HAP-1 (cell line): ENCODE results near the gene NCKAP5.

ENCODE experiments used
- DNase-seq, 2 experiments: peaks; one replicate each; pipeline ENCODE4 v3.0.0-alpha.2; 2016 to 2020; ENCODE audit warnings: low spot score in 2 of 2
- H3K27me3 ChIP-seq: fragments of 250-450 bp; sonication (Bioruptor Pico); 2 replicates; pipeline ENCODE4 v1.5.1; 2020; ENCODE audit warnings: low read depth, mild to moderate bottlenecking, moderate library complexity
- H3K36me3 ChIP-seq: fragments of 250-450 bp; sonication (Bioruptor Pico); replicated peaks from 2 replicates; pipeline ENCODE4 v1.5.1; 2020; ENCODE audit warnings: mild to moderate bottlenecking
- H3K4me1 ChIP-seq: fragments of 250-450 bp; sonication (Bioruptor Pico); 2 replicates; pipeline ENCODE4 v1.5.1; 2020; ENCODE audit warnings: mild to moderate bottlenecking
- H3K4me3 ChIP-seq: fragments of 250-450 bp; sonication (Bioruptor Pico); 2 replicates; pipeline ENCODE4 v1.5.1; 2020; ENCODE audit warnings: mild to moderate bottlenecking, moderate library complexity
- H3K9me3 ChIP-seq: fragments of 250-450 bp; sonication (Bioruptor Pico); 2 replicates; pipeline ENCODE4 v1.5.1; 2020; ENCODE audit warnings: mild to moderate bottlenecking, moderate library complexity
- in situ Hi-C: fragments of 300-500 bp; cut with MboI; formaldehyde crosslinking; loops from 3 replicates; pipeline ENCODE4 v1.14.3; 2020; ENCODE audit warnings: low sequenced_read_pairs, inconsistent platforms, mixed read lengths

The NCKAP5 gene

DNA sequence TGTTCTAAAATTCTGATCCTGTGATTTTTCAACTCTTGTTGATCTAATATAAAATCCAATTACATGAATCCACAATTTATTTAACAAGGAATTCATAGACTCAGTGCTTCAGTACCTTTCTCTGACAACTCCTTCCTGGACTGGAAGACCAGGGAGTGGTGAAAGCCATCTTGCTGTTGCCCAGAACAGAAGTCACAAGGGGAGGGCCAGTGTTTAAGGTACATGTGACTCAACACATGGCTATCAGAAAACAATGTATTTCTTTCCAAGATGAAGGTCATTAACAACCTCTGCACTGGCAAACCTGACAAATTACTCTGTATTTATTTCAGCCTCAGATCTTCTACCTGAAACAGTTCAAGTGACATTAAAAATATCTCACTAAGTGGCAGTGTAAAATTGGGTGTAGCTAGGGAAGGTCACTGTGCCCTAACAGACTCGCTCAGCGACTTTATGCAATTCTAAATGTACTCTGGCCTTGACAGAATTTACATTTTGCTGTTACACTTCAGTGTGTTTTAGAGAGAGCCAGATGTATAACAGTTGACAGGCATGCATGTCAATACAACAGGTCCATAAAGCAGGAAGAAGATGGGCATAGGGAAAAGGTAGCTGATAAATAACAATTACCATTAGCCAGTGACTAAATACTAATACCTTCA is 75.4 kb downstream of the NCKAP5 start:
- no peaks in the 10 kb centered on the region for H3K4me1 ChIP-seq

GRCh38 chr2:133490411-133490980 is 77.8 kb downstream of the NCKAP5 start:
- Histone ChIP-seq H3K9me3 (no peaks in the 10 kb centered on the region), H3K27me3 (no peaks in the 10 kb centered on the region), H3K4me3 (no peak overlapping the region), H3K36me3 (no peaks in the 10 kb centered on the region), H3K4me1 (no peaks in the 10 kb centered on the region)
- no peak for DNase-seq
- in situ Hi-C loops, result no loop called here

More for the DNA sequence above, 75.4 kb downstream of the NCKAP5 start:
- no peak for DNase-seq
- in situ Hi-C loops, result no loop called here
- Histone ChIP-seq H3K9me3 (no peaks in the 10 kb centered on the region), H3K4me3 (no peak overlapping the region), H3K27me3 (peaks cover 11% of the 10 kb centered on the region; the same call in 1 of the 2 replicates), H3K36me3 (no peaks in the 10 kb centered on the region)

- in situ Hi-C loops, result no loop called here
- Histone ChIP-seq H3K9me3 (no peaks in the 10 kb centered on the region), H3K27me3 (no peaks in the 10 kb centered on the region), H3K4me3 (no peak overlapping the region), H3K4me1 (no peaks in the 10 kb centered on the region), H3K36me3 (no peaks in the 10 kb centered on the region)
- no peak for DNase-seq
Observed at GRCh38 chr2:133489641-133490410, 78.4 kb downstream of the NCKAP5 start.

DNA sequence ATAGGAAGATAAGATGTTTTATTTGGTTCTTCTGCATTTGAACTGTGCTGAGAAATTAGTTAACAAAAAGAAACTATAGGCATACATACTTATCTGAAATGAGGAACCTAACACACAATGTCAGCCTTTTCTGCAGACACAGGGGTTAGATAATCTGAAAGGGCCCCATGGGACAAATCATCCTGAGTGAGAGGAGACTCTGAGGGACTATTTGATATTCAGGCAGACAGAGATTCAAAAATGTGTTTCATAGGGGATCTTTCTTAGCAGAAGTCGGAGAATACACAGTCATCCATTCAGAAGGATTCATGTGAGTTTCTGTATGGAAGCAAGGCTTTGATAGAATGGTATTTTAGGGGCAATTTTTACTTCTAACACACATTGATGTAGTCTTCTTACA is 79.1 kb downstream of the NCKAP5 start:
- H3K9me3 ChIP-seq, result no peaks in the 10 kb centered on the region
- H3K27me3 ChIP-seq, result no peaks in the 10 kb centered on the region
- no peaks in the 10 kb centered on the region for H3K36me3 ChIP-seq
- no peak for DNase-seq
- no peaks in the 10 kb centered on the region for H3K4me1 ChIP-seq
- in situ Hi-C loops, result no loop called here
- H3K4me3 ChIP-seq, result no peak overlapping the region

DNA sequence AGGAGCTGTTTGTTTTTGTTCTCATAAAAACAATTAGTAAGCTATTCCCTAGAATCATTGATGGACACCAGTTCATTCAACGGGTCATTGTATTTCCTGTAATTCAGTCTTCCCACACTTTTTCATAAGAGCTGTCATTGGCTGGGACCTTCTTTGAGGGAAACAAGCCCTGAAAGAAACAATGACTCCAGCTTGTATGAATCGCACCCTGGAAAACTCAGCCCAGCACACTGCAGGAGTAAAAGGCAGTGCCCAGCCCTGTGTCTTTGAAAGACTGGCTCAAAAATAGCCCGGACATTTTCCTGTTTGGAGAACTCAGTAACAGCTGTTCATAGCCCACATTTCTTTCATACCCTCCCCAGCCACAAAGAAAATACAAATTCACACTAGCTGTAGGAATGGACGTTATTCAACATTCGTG is 81.5 kb downstream of the NCKAP5 start:
- no peak overlapping the region for H3K4me3 ChIP-seq
- in situ Hi-C loops, result no loop called here
- H3K9me3 ChIP-seq, result no peaks in the 10 kb centered on the region
- no peak for DNase-seq
- no peaks in the 10 kb centered on the region for H3K36me3 ChIP-seq
- H3K4me1 ChIP-seq, result no peaks in the 10 kb centered on the region
- no peaks in the 10 kb centered on the region for H3K27me3 ChIP-seq

DNA sequence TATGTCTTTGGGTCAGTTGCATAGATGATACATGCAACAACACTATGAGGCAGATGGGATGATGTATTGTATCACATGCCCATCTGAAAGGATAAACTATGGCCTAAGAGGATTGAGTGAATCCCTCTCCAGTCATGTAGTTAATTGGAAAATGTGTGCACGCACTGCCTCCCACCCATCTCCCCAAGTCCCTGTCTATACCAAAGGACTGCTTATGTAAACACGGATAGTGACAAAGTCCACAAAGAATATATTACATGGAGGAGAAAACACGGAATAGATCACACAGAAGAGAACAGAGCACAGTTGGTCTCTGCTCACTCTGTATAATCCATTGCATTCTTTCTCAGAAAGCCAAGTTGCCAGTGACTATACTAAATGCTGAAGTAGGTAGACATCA is 82.4 kb downstream of the NCKAP5 start:
- no peaks in the 10 kb centered on the region for H3K4me1 ChIP-seq
- in situ Hi-C loops, result no loop called here
- H3K36me3 ChIP-seq, result no peaks in the 10 kb centered on the region
- no peaks in the 10 kb centered on the region for H3K27me3 ChIP-seq
- H3K4me3 ChIP-seq, result no peak overlapping the region
- H3K9me3 ChIP-seq, result no peaks in the 10 kb centered on the region
- no peak for DNase-seq

DNA sequence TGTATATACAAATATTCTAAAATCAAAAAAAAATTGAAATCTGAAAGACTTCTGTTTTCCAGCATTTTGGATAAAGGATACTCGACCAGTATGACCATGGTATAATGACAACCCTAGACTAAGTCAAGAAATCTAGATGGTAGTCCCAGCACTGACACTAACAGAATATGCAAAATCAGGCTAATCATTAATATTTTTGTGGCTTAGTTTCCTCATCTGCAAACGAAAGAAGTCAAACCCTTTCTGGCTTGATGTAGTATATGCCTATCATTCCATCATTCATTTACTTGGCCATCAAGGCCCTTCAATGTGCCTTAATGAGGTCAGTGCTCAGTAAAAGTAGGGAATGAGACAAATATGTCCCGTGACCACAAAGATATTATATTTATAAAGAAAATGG is 83.5 kb downstream of the NCKAP5 start:
- Histone ChIP-seq H3K27me3 (no peaks in the 10 kb centered on the region), H3K36me3 (no peaks in the 10 kb centered on the region), H3K4me3 (no peak overlapping the region), H3K9me3 (no peaks in the 10 kb centered on the region), H3K4me1 (no peaks in the 10 kb centered on the region)
- in situ Hi-C loops, result no loop called here
- no peak for DNase-seq

- H3K27me3 ChIP-seq, result no peaks in the 10 kb centered on the region
- in situ Hi-C loops, result no loop called here
- no peak overlapping the region for H3K4me3 ChIP-seq
- H3K9me3 ChIP-seq, result no peaks in the 10 kb centered on the region
- no peak for DNase-seq
- H3K4me1 ChIP-seq, result no peaks in the 10 kb centered on the region
- H3K36me3 ChIP-seq, result no peaks in the 10 kb centered on the region
Observed at GRCh38 chr2:133484106-133484505, 84.2 kb downstream of the NCKAP5 start.

DNA sequence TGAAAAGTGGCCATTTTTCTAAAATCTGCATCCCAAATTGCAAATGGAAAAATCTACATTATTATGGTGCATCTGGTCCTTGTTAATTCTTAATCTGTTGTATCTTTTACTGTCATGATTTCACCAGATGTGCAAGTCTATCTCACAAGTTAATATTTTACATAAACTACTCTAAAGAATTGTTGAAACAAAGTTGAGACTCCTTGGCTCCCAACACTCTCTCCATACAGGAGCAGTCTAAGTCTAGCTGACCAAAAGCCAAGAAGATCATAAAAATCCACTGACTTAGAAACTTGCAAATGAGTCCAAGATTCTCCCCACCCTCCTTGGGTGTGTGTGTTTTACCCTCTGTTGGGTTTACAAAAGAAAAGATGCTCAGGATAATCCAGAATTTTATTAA is 85.1 kb downstream of the NCKAP5 start:
- in situ Hi-C loops, result no loop called here
- no peak overlapping the region for H3K4me3 ChIP-seq
- H3K27me3 ChIP-seq, result no peaks in the 10 kb centered on the region

GRCh38 chr2:133480707-133481429 is 87.4 kb downstream of the NCKAP5 start:
- in situ Hi-C loops, result no loop called here

More for the DNA sequence above, 85.1 kb downstream of the NCKAP5 start:
- Histone ChIP-seq H3K9me3 (no peaks in the 10 kb centered on the region), H3K4me1 (no peaks in the 10 kb centered on the region), H3K36me3 (no peaks in the 10 kb centered on the region)
- no peak for DNase-seq

DNA sequence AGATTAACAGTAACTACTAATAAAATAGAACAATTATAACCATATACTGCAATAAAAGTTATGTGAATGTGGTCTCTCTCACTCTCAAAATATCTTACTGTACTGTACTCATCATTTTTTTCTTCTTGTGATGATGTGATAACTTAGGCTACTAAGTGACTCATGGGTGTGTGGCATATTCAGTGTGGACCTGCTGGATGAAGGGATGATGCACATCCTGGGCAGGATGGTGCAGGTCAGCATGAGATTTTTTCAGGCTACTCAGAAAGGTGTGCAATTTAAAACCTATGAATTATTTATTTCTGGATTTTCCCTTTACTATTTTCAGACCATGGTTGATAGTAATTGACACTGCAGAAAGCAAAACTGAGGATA is 90.7 kb downstream of the NCKAP5 start:
- H3K4me1 ChIP-seq, result no peaks in the 10 kb centered on the region
- H3K36me3 ChIP-seq, result no peaks in the 10 kb centered on the region
- in situ Hi-C loops, result no loop called here
- no peak for DNase-seq
- no peaks in the 10 kb centered on the region for H3K9me3 ChIP-seq
- no peak overlapping the region for H3K4me3 ChIP-seq
- no peaks in the 10 kb centered on the region for H3K27me3 ChIP-seq

More at GRCh38 chr2:133480707-133481429, 87.4 kb downstream of the NCKAP5 start:
- Histone ChIP-seq H3K9me3 (no peaks in the 10 kb centered on the region), H3K4me1 (no peaks in the 10 kb centered on the region), H3K4me3 (no peak overlapping the region), H3K27me3 (no peaks in the 10 kb centered on the region), H3K36me3 (no peaks in the 10 kb centered on the region)
- no peak for DNase-seq

DNA sequence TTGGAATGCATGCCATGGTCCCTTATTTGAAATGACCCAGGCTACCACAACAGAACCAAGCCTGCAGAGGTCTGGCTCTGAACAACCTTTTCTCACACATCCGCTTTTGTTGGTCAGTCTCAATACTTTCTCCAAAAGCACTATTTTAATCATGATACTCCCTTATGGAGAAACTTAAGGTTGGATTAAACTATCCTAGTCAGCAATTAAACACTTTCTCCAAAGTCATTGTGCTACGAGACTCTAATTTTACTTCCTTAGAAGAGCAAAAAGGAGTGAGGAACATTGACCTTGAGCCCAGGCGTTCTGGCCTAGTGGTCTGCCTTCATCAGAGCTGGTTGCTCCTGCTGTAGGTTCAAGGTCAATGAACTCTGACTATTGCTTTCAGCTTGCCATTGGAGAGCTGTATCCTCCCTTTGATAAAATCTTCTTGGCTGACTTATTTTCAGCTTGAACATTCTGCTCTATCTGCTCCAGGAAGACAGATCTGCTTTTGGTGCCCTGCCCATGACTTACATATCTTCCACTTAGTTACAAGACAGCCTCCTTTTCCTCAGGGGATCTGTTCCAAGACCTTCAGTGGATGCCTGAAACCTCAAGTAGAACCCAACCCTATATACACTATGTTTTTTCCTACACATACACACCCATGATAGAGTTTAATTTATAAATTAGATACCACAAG is 91.2 kb downstream of the NCKAP5 start:
- DNase-seq, result no peak
- H3K9me3 ChIP-seq, result no peaks in the 10 kb centered on the region
- H3K27me3 ChIP-seq, result no peaks in the 10 kb centered on the region
- no peak overlapping the region for H3K4me3 ChIP-seq
- in situ Hi-C loops, result no loop called here
- H3K4me1 ChIP-seq, result no peaks in the 10 kb centered on the region
- no peaks in the 10 kb centered on the region for H3K36me3 ChIP-seq

DNA sequence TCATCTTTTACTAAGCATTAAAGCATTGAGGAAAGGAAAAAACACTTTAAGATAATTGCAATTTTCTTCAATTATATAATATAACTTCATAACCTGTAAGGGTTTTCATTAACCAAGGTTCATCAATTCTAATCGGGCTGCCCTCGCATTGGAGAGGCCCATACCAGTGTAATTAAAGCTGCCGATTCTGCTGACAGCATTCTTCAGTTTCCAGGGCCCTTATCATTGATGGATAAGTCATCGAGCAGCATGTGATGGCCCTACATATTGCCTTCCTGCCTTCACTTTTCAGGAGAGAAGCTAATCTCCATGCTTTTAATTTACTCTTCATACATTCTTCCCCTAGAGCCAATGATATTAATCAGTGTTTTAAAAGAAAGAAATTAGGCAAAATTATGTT is 92.0 kb downstream of the NCKAP5 start:
- no peaks in the 10 kb centered on the region for H3K36me3 ChIP-seq
- in situ Hi-C loops, result no loop called here
- no peaks in the 10 kb centered on the region for H3K9me3 ChIP-seq
- H3K4me3 ChIP-seq, result no peak overlapping the region
- no peaks in the 10 kb centered on the region for H3K4me1 ChIP-seq
- DNase-seq, result no peak
- H3K27me3 ChIP-seq, result no peaks in the 10 kb centered on the region
